HL-60 (cell line): Measurements from ENCODE around the gene ICAM1.

Source experiments
- CTCF ChIP-seq: IDR thresholded peaks from one replicate; pipeline ENCODE4 v1.5.1; 2011; ENCODE audit warnings: low read length, control low read depth, inconsistent platforms; ENCODE audit not compliant: insufficient read depth
- GABPA ChIP-seq: IDR thresholded peaks from 2 replicates; pipeline ENCODE4 v1.6.1; 2012; ENCODE audit warnings: low read depth
- POLR2AphosphoS5 ChIP-seq: IDR thresholded peaks from 2 replicates; pipeline ENCODE4 v1.6.1; 2012; ENCODE audit warnings: low read depth
- REST ChIP-seq: IDR thresholded peaks from 2 replicates; pipeline ENCODE4 v1.6.1; 2012; ENCODE audit warnings: low read depth; ENCODE audit not compliant: insufficient replicate concordance
- SPI1 ChIP-seq: IDR thresholded peaks from 2 replicates; pipeline ENCODE4 v1.6.1; 2012; ENCODE audit warnings: low read depth, mild to moderate bottlenecking, borderline replicate concordance

GRCh38 chr19:10293637-10294367 lies 22.9 kb downstream of the ICAM1 start:
- no peak for TF ChIP-seq POLR2AphosphoS5
- no peak for TF ChIP-seq CTCF
- TF ChIP-seq REST: no peak
- TF ChIP-seq SPI1: no peak
- TF ChIP-seq GABPA: no peak
